Hematopoietic multipotent progenitor cell treated with erythropoietin and hydrocortisone succinate and interleukin-3 and kit ligand, for 17 days (in vitro differentiated cells): ENCODE measurements around the gene USP48.
"Not testable (repeated sequence)": the region's sequence is repeated elsewhere in the genome, so short reads cannot be mapped to it uniquely, and the experiment has no call there.

Experiments
- DNase-seq: peaks from one replicate; pipeline ENCODE4 v3.0.0-alpha.2; 2015; ENCODE audit warnings: low spot score

The USP48 gene

GRCh38 chr1:21815724-21816321, 32.9 kb upstream of the USP48 start:
- no peak for DNase-seq

GRCh38 chr1:21814981-21815582, 32.1 kb upstream of the USP48 start:
- no peak for DNase-seq

DNA sequence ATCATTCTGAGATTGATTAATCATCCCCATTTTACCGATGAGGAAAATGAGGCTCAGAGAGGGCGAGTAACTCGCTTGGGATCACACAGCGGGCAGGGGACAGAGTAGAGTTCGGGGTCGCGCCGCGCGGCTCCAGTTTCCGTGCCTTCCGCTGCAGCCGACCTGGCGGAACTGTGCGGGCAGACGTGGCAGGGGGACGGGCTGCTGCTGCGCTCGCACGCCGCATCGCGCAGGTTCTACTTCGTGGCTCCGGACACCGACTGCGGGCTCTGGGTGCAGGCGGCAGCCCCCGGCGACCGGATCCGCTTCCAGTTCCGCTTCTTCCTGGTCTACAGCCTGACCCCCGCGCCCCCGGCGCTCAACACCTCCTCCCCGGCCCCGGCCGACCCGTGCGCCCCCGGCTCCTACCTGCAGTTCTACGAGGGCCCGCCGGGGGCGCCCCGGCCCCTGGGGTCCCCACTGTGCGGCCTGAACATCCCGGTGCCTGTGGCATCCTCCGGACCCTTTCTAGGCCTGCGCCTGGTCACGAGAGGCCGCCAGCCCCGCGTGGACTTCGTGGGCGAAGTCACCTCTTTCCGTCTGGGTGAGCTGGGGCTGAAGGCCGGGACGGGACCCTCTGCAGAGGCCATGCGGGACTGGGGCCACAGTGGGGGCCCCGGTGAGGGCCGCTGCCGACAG, 31.4 kb upstream of the USP48 start:
- DNase-seq = no peak

DNA sequence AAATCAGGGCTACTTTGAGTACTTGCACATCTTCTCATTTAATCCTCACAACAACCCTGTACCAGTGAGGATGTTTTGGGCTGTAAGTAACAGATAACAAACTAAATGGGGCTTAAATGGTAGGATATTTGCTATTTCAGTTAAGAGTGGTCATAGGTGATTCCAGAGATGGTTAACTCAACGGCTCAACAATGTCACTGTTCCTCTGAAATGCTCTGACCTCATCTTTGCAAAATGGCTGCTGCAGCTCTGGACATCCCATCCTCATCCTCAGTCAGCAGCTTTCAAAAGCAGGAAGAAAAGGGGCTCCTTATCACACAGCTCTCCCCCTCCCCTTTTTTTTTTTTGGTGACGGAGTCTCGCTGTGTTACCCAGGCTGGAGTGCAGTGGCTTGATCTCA, 30.6 kb upstream of the USP48 start:
- DNase-seq = no peak

GRCh38 chr1:21811875-21812305, 28.9 kb upstream of the USP48 start, which contains the start of gene LDLRAD2:
LDLRAD2 (plus strand) TSS chr1:21812265; CDS start chr1:21812452, 187 bp downstream.
- no peak for DNase-seq

DNA sequence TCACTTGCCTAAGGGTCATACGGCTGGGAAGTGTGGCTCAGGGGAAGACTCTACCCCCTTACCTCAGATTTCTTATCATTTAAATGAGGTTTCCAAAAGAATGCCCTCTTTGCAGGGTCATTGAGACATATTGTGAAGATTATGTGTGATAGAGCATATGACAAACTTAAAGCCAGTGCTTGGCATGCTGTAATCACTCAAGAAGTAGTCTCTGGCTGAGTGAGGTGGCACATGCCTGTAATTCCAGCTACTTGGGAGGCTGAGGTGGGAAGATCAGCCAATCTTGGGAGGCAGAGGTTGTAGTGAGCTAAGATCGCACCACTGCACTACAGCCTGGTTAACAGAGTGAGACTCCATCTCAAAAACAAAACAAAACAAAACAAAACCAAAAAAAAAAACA, 21.6 kb upstream of the USP48 start:
- no peak for DNase-seq

DNA sequence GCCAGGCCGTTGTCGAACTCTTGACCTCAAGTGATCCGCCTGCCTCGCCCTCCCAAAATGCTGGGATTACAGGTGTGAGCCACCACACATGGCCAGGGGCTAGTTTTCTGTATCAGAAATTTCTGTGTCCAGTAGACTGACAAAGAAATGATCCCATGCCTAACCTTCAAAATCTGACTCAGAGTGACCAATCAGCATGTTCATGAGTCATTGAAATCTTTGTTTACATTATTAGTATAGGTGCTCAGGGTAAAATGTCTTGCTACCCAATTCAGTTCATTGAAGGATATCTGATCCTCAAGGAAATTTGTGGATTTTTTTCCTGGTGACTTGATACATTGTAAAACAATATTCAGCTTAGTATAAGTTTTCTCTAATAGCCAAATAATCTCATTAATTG, 18.2 kb upstream of the USP48 start:
- DNase-seq = no peak

- no peak for DNase-seq
Observed at GRCh38 chr1:21799730-21800129, 16.8 kb upstream of the USP48 start.

- DNase-seq = no peak
Observed at GRCh38 chr1:21795075-21795474, 12.1 kb upstream of the USP48 start.

GRCh38 chr1:21794656-21795055, 11.7 kb upstream of the USP48 start:
- no peak for DNase-seq

DNA sequence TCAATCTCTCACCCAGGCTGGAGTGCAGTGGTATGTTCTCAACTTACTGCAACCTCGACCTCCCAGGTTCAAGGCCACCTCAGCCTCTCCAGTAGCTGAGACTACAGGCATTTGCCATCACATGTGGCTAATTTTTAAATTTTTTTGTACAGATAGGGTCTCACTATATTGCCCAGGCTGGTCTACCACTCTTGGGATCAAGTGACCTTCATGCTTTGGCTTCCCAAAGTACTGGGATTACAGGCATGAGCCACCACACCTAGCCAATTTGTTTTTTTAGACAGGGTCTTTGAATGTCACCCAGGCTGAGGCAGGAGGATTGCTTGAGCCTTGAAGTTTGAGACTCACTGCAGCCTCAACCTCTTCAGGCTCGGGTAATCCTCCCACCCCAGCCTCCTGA, 10.2 kb upstream of the USP48 start:
- no peak for DNase-seq

DNA sequence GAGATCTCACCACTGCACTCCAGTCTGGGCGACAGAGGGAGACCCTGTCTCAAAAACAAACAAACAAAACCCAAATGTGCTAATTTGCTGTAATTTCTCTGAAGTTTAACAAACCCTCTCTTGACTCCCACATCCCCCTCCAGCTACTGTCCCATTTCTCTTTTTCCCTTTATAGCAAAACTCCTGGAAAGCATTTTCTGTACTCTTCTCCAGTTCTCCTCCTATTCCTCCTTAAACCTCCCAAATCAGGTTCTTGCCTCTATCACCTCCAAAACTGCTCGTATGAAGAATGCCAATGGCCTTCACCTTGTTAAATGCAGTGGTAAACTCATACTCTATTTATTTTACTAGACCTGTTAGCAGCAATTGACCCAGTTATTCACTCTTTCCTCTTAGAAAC, 3.7 kb upstream of the USP48 start:
- no peak for DNase-seq

DNA sequence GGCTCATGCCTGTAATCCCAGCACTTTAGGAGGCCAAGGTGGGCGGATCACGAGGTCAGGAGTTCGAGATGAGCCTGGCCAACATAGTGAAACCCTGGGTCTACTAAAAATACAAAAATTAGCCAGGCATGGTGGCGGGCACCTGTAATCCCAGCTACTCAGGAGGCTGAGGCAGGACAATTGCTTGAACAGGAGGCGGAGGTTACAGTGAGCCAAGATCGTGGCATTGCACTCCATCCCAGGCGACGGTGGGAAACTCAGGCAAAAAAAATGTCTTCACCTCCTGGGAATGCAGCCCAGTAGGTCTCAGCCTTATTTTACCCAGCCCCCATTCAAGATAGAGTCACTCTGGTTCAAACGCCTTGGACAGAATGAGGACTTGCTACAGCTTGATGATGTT, 2.8 kb upstream of the USP48 start:
- not testable (repeated sequence) for DNase-seq

DNA sequence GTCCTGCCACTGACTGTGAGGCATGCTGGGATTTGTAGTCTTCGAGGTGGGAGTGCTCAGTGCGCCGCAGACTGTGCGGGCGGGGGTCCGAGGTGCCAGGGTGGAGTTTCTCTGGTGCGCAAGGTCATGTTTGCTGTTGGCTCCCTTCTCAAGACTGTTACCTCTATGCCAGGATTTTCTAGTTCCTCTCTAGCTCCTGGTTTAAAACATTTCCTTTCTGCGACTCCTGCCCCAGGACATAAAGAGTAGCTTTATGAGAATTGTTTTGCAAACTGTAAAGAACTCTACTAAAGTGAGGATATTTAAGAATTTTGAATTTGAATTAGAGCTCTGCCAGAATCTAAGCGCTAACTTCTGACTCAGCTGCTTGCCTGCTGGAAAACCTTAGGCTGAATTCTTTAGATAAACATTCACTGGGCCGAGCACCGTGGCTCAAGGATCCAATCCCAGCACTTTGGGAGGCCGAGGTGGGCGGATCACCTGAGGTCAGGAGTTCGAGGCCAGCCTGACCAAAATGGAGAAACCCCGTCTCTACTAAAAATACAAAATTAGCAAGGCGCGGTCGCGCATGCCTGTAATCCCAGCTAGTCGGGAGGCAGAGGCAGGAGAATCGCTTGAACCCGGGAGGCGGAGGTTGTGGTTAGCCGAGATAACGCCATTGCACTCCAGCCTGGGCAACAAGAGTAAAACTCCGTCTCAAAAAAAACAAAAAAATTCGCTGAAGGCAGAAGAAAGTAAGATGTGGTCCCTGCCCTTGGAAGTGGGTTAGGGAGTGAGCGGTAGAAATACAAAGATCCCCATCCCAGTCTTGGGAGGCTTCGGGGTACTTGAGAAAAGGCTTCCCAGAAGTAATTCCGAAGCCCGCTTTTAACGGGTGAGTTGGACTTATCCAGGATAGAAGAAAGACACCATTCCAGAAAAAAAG, 992 bp upstream of the USP48 start:
- DNase-seq = no peak

- peak; percentile 70 for DNase-seq
Observed at GRCh38 chr1:21782349-21782867, 541 bp downstream of the USP48 start.

GRCh38 chr1:21781815-21782348, 1.1 kb downstream of the USP48 start:
- no peak for DNase-seq

DNA sequence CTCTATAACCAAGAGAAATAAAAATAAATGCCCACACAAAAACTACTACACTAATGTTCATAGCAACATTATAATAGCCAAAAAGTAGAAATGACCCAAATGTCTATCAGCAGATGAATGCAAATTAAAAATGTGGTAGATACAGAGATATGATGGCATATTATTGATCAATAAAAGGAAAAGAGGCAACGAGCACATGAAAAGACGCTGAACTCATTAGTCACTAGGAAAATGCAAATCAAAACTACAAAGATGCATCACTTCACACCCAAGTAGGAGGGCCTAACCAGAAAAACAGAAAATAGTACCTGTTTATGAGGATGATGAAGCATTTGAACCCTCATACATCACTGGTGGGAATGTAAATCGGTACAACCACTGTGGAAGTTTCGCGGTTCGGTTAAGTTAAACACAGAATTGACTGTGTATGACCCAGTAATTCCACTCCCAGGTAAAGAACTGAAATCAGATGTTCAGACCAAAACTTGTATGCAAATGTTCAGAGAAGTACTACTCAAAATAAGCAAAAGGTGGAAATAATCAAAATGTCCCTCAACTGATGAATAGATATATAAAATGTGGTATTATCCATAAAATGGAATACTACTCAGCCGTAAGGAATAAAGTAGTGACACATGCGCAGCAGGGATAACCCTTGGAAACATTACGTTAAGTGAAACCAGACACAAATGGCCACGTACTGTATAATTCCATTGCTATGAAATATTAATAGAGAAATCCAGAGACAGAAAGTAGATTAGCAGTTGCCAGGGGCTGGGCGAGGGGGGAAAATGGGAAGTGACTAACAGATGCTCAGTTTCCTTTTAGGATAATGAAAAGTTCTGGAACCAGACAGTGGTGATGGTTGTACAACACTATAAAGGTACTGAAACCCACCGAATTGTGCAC, 3.1 kb downstream of the USP48 start:
- DNase-seq = no peak

DNA sequence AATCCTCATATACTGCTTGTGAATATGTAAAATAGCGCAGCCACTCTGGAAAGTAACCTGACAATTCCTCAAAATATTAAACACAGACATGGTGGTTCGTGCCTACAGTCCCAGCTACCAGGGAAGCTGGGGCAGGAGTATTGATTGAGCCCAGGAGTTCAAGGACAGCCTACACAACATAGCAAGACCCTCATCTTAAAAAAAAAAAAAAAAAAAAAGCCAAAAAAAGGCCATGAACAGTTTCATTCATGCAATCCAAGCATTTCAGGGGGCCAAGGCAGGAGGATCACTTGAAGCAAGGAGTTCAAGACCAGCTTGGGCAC, 4.6 kb downstream of the USP48 start:
- DNase-seq = no peak

GRCh38 chr1:21776925-21777324, 6.0 kb downstream of the USP48 start:
- not testable (repeated sequence) for DNase-seq

DNA sequence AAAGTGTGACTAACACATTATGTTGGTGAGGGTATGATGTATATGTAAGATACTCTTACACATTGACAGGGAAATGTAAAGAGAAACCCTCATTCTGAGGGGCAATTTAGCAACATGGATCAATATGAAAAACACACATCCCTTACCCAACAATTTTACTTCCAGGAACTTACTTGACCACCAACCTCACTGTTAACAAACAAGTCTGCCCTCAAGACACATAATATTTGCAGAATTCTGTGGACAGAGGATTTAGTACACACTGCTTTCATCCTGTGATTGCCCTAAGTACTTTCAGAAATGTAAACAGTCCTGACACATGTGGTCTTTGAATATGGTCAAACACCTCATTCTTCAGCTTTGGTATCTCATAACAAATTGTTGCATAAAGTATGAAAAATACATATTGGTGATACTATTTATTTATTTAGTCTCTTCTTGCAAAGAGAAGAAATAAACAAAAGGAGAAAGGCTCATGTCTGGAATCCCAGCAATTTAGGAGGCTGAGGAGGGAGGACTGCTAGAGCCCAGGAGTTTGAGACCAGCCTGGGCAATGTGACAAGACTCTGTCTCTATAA, 6.9 kb downstream of the USP48 start:
- DNase-seq = no peak

DNA sequence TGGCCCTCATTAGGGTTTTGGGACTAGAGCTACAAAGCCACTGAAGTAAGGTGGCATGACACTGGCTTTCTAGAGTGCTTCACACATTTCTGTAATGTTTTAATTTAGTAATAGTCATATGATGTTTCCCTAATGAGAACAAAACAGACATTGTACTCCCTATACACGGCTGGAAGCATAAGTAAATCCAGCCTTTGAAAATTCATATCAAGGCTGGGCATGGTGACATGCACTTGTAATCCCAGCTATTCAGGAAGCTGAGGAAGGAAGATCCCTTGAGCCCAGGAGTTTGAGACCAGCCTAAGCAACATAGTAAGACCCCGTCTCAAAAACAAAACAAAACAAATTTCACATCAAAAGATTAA, 7.4 kb downstream of the USP48 start:
- no peak for DNase-seq
